Activated T-helper 1 cell treated with anti-CD3 and anti-CD28 coated beads, Interleukin-12 subunit alpha, Interleukin-12 subunit beta, Interleukin-2, Interleukin-4 antibody, amounts not matched to agents 30 ng/mL and 10 ng/mL and 1 ng/mL, durations not matched to agents 14 hours and 24 hours and 36 hours (primary cell): ENCODE measurements around the gene SNRNP27. TPM values are rescaled to one million over a fixed set of nuclear protein-coding genes. Genes with fewer than 3 reads are reported as not detected.
A peak's percentile ranks its signal among the peaks of the same experiment; 100 is the strongest.
"Not testable (repeated sequence)": the region's sequence is repeated elsewhere in the genome, so short reads cannot be mapped to it uniquely, and the experiment has no call there.

ENCODE experiments used
- DNase-seq: peaks from one replicate; pipeline ENCODE4 v3.0.0; 2021; ENCODE audit warnings: low spot score
- H3K27ac Mint-ChIP-seq: one replicate; pipeline ENCODE4 v1.8.0; 2021; ENCODE audit warnings: mild to moderate bottlenecking, mixed read lengths
- H3K27me3 Mint-ChIP-seq: one replicate; pipeline ENCODE4 v1.8.0; 2022; ENCODE audit warnings: mild to moderate bottlenecking, moderate library complexity, mixed read lengths; ENCODE audit not compliant: insufficient read depth
- H3K36me3 Mint-ChIP-seq: one replicate; pipeline ENCODE4 v1.8.0; 2021; ENCODE audit warnings: low read depth, mixed read lengths
- H3K4me1 Mint-ChIP-seq: one replicate; pipeline ENCODE4 v1.8.0; 2021; ENCODE audit warnings: low read depth, mixed read lengths
- H3K4me3 Mint-ChIP-seq: one replicate; pipeline ENCODE4 v1.8.0; 2021; ENCODE audit warnings: mild to moderate bottlenecking, moderate library complexity, mixed read lengths
- H3K9me3 Mint-ChIP-seq: one replicate; pipeline ENCODE4 v1.8.0; 2021; ENCODE audit warnings: mixed read lengths
- intact Hi-C: fragments of 100-400 bp; cut with micrococcal nuclease; formaldehyde crosslinking; loops from one replicate; pipeline ENCODE4 v1.15.1; 2024
- total RNA-seq: library from RNA; stranded (reverse); gene quantifications from 2 replicates; pipeline ENCODE4 v1.2.3, GENCODE V29; 2022

SNRNP27 gene
- total RNA-seq, 1 donor from 2014 or later = 55.6 TPM

GRCh38 chr2:69894737-69895136 is 981 bp downstream of the SNRNP27 start:
- intact Hi-C loops = loop anchor here (1.0 to 5.0 kb wide), 2 partner anchors 170 to 247 kb away; no protein-coding TSS in a partner anchor
- not testable (repeated sequence) for H3K27ac Mint-ChIP-seq, DNase-seq, H3K9me3 Mint-ChIP-seq, H3K27me3 Mint-ChIP-seq
- Mint-ChIP-seq H3K4me1 (peaks cover 36% of the 10 kb centered on the region), H3K36me3 (peaks cover 27% of the 10 kb centered on the region), H3K4me3 (peak overlapping the region; percentile 99)

- Mint-ChIP-seq H3K36me3 (peaks cover 43% of the 10 kb centered on the region), H3K4me1 (peaks cover 40% of the 10 kb centered on the region), H3K9me3 (no peaks in the 10 kb centered on the region), H3K27me3 (no peaks in the 10 kb centered on the region), H3K4me3 (peak overlapping the region; percentile 81), H3K27ac (peak overlapping the region; percentile 68)
- intact Hi-C loops = no loop called here
- DNase-seq = no peak
These were observed 8.6 kb downstream of the SNRNP27 start for GRCh38 chr2:69902213-69902922.

- intact Hi-C loops = no loop called here
- H3K9me3 Mint-ChIP-seq = no peaks in the 10 kb centered on the region
- peaks cover 35% of the 10 kb centered on the region for H3K36me3 Mint-ChIP-seq
These were observed 13.5 kb downstream of the SNRNP27 start for GRCh38 chr2:69907216-69907615.

GRCh38 chr2:69911985-69912563 is 18.3 kb downstream of the SNRNP27 start:
- no peaks in the 10 kb centered on the region for H3K27me3 Mint-ChIP-seq
- no peak overlapping the region for H3K27ac Mint-ChIP-seq
- peaks cover 29% of the 10 kb centered on the region for H3K4me1 Mint-ChIP-seq

More at GRCh38 chr2:69907216-69907615, 13.5 kb downstream of the SNRNP27 start:
- Mint-ChIP-seq H3K4me1 (peaks cover 21% of the 10 kb centered on the region), H3K27me3 (no peaks in the 10 kb centered on the region), H3K4me3 (no peak overlapping the region), H3K27ac (no peak overlapping the region)
- DNase-seq = no peak

GRCh38 chr2:69914164-69914949 is 20.6 kb downstream of the SNRNP27 start:
- Mint-ChIP-seq H3K9me3 (no peaks in the 10 kb centered on the region), H3K27me3 (no peaks in the 10 kb centered on the region), H3K36me3 (peaks cover 27% of the 10 kb centered on the region), H3K4me3 (peak overlapping the region; percentile 78), H3K27ac (peak overlapping the region; percentile 90), H3K4me1 (peaks cover 42% of the 10 kb centered on the region)
- DNase-seq = peak; percentile 100
- intact Hi-C loops = loop anchor here (1.0 kb wide), 12 partner anchors 20 to 379 kb away; partner anchors contain the start of genes SNRNP27, SNRPG and TIA1

More at GRCh38 chr2:69911985-69912563, 18.3 kb downstream of the SNRNP27 start:
- peak overlapping the region; percentile 37 for H3K4me3 Mint-ChIP-seq
- intact Hi-C loops = loop anchor here (1.0 kb wide), 1 partner anchor 390 kb away; the partner anchor contains the start of gene FAM136A
- DNase-seq = no peak
- peaks cover 30% of the 10 kb centered on the region for H3K36me3 Mint-ChIP-seq
- H3K9me3 Mint-ChIP-seq = no peaks in the 10 kb centered on the region

GRCh38 chr2:69914950-69915945 is 21.5 kb downstream of the SNRNP27 start, which contains the start of gene MXD1:
Gene MXD1, plus strand, starts transcription at chr2:69915109. Its CDS starts 222 bp downstream, at chr2:69915331.
- H3K4me1 Mint-ChIP-seq = peaks cover 43% of the 10 kb centered on the region
- DNase-seq = peak; percentile 22
- intact Hi-C loops = loop anchor here (1.0 kb wide), 12 partner anchors 19 to 378 kb away; partner anchors contain the start of genes SNRNP27, SNRPG and TIA1
- H3K27ac Mint-ChIP-seq = peak within 1 kb of the TSS; percentile 90
- peak within 1 kb of the TSS; percentile 81 for H3K4me3 Mint-ChIP-seq
- no peaks in the 10 kb centered on the region for H3K27me3 Mint-ChIP-seq
- no peaks in the 10 kb centered on the region for H3K9me3 Mint-ChIP-seq
- peaks cover 29% of the 10 kb centered on the region for H3K36me3 Mint-ChIP-seq

GRCh38 chr2:69916106-69916505 is 22.4 kb downstream of the SNRNP27 start:
- Mint-ChIP-seq H3K9me3 (no peaks in the 10 kb centered on the region), H3K27me3 (no peaks in the 10 kb centered on the region), H3K4me3 (peak overlapping the region; percentile 81), H3K4me1 (peaks cover 49% of the 10 kb centered on the region), H3K27ac (peak overlapping the region; percentile 73), H3K36me3 (peaks cover 34% of the 10 kb centered on the region)
- intact Hi-C loops = no loop called here
- DNase-seq = no peak

GRCh38 chr2:69917852-69918251 is 24.1 kb downstream of the SNRNP27 start:
- Mint-ChIP-seq H3K4me1 (peaks cover 41% of the 10 kb centered on the region), H3K27ac (no peak overlapping the region), H3K4me3 (peak overlapping the region; percentile 17), H3K36me3 (peaks cover 41% of the 10 kb centered on the region), H3K27me3 (no peaks in the 10 kb centered on the region), H3K9me3 (no peaks in the 10 kb centered on the region)
- no peak for DNase-seq
- intact Hi-C loops = no loop called here

GRCh38 chr2:69918401-69918800 is 24.6 kb downstream of the SNRNP27 start:
- Mint-ChIP-seq H3K4me1 (peaks cover 41% of the 10 kb centered on the region), H3K36me3 (peaks cover 43% of the 10 kb centered on the region), H3K9me3 (no peaks in the 10 kb centered on the region), H3K4me3 (no peak overlapping the region), H3K27ac (no peak overlapping the region), H3K27me3 (no peaks in the 10 kb centered on the region)
- intact Hi-C loops = no loop called here
- no peak for DNase-seq

- Mint-ChIP-seq H3K36me3 (peaks cover 49% of the 10 kb centered on the region), H3K27ac (no peak overlapping the region), H3K4me1 (peaks cover 38% of the 10 kb centered on the region), H3K4me3 (no peak overlapping the region), H3K27me3 (no peaks in the 10 kb centered on the region), H3K9me3 (no peaks in the 10 kb centered on the region)
- intact Hi-C loops = no loop called here
- no peak for DNase-seq
These were observed 29.4 kb downstream of the SNRNP27 start for GRCh38 chr2:69923116-69923515.

GRCh38 chr2:69926849-69927515 is 33.2 kb downstream of the SNRNP27 start:
- Mint-ChIP-seq H3K27ac (no peak overlapping the region), H3K4me3 (no peak overlapping the region), H3K27me3 (no peaks in the 10 kb centered on the region), H3K4me1 (peaks cover 40% of the 10 kb centered on the region), H3K9me3 (no peaks in the 10 kb centered on the region), H3K36me3 (peaks cover 38% of the 10 kb centered on the region)
- intact Hi-C loops = no loop called here
- no peak for DNase-seq
